ENCODE measurements around the gene HCAR3.

DNA sequence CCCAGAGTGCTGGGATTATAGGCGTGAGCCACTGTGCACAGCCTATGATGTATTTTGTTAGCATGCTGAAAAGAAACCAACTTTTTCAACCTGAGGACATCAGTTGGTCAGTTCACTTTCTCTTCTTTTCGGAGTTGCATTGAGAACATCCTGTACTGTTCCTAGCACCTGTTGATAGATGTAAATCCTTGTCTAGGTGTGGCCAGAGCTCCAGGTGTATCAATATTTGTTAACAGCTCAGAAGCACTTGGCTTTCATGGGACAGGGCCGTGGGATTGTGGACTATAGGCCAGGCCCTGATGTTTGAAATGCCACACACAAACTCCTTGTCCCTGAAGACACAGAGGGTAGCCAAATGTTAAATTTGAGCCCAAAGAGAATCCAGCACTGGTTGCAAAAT lies 28.3 kb downstream of the HCAR3 start:
- TF ChIP-seq, protein P1, sequence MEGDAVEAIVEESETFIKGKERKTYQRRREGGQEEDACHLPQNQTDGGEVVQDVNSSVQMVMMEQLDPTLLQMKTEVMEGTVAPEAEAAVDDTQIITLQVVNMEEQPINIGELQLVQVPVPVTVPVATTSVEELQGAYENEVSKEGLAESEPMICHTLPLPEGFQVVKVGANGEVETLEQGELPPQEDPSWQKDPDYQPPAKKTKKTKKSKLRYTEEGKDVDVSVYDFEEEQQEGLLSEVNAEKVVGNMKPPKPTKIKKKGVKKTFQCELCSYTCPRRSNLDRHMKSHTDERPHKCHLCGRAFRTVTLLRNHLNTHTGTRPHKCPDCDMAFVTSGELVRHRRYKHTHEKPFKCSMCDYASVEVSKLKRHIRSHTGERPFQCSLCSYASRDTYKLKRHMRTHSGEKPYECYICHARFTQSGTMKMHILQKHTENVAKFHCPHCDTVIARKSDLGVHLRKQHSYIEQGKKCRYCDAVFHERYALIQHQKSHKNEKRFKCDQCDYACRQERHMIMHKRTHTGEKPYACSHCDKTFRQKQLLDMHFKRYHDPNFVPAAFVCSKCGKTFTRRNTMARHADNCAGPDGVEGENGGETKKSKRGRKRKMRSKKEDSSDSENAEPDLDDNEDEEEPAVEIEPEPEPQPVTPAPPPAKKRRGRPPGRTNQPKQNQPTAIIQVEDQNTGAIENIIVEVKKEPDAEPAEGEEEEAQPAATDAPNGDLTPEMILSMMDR (IDR thresholded peaks at IDR 0.05) = no peak
- TF ChIP-seq POLR2A (IDR thresholded peaks at IDR 0.05) = no peak
